GM12872 (cell line): ENCODE data around the gene PLAC1.

ENCODE experiments used
- CTCF ChIP-seq: IDR thresholded peaks from 3 replicates; pipeline ENCODE4 v1.5.1; 2011; ENCODE audit warnings: low read depth, mild to moderate bottlenecking, low read length, moderate library complexity; ENCODE audit not compliant: insufficient read depth

Gene PLAC1

GRCh38 chrX:134631426-134632346 is 26.6 kb downstream of the PLAC1 start:
- TF ChIP-seq CTCF = no peak

- TF ChIP-seq CTCF = no peak
These were observed 29.6 kb downstream of the PLAC1 start for GRCh38 chrX:134628663-134629062.

- no peak for TF ChIP-seq CTCF
These were observed 31.8 kb downstream of the PLAC1 start for GRCh38 chrX:134626434-134626833.

- TF ChIP-seq CTCF = no peak
These were observed 33.0 kb downstream of the PLAC1 start for GRCh38 chrX:134625315-134625718.

- TF ChIP-seq CTCF = no peak
These were observed 34.2 kb downstream of the PLAC1 start for GRCh38 chrX:134624046-134624430.

- no peak for TF ChIP-seq CTCF
These were observed 34.8 kb downstream of the PLAC1 start for GRCh38 chrX:134623293-134624045.

GRCh38 chrX:134622813-134623185 is 35.5 kb downstream of the PLAC1 start:
- no peak for TF ChIP-seq CTCF
